NCI-H748 treated with DMSO at 0.1 percent for 48 hours (cell line): ENCODE measurements around the gene ZNF263.
"Not testable (repeated sequence)": the region's sequence is repeated elsewhere in the genome, so short reads cannot be mapped to it uniquely, and the experiment has no call there.

Experiments used
- DNase-seq: peaks from one replicate; lab custom pipeline; 2025; lab: John Stamatoyannopoulos, UW

ZNF263 gene

DNA sequence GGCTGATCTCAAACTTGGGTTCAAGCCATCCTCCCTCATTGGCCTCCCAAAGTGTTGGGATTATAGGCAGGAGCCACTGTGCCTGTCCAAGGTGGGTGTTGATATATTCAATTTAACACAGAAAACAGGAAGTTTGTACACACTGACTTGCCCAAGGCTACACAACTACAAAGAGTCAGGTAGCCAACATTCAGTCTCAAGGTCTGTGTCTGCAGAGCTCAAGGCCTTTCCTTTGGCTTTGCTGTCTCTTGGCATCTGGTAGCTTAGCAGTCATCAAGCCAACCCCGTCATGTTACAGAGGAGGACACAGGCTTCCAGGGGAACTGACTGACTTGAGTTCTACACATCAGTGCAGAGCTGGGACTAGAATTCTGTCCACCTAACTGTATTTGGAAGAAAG, 15.0 kb upstream of the ZNF263 start:
- no peak for DNase-seq

DNA sequence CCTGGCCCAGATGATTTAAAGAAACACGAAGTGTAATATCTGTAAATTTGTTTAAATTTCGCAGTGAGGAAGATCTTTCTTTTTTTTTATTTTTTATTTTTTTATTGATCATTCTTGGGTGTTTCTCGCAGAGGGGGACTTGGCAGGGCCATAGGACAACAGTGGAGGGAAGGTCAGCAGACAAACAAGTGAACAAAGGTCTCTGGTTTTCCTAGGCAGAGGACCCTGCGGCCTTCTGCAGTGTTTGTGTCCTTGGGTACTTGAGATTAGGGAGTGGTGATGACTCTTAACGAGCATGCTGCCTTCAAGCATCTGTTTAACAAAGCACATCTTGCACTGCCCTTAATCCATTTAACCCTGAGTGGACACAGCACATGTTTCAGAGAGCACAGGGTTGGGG, 12.6 kb upstream of the ZNF263 start:
- DNase-seq, result not testable (repeated sequence)

DNA sequence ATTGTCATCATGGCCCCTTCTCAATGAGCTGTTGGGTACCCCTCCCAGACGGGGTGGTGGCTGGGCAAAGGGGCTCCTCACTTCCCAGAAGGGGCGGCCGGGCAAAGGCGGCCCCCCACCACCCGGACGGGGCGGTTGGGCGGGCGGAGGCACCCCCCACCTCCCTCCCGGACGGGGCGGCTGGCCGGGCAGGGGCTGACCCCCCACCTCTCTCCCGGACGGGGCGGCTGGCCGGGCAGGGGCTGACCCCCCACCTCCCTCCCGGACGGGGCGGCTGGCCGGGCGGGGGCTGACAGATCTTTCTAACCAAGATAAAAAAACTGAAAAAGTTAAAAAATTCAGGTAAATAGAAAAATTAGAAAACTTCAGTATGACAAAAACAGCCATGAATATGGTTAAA, 12.0 kb upstream of the ZNF263 start:
- DNase-seq, result not testable (repeated sequence)

DNA sequence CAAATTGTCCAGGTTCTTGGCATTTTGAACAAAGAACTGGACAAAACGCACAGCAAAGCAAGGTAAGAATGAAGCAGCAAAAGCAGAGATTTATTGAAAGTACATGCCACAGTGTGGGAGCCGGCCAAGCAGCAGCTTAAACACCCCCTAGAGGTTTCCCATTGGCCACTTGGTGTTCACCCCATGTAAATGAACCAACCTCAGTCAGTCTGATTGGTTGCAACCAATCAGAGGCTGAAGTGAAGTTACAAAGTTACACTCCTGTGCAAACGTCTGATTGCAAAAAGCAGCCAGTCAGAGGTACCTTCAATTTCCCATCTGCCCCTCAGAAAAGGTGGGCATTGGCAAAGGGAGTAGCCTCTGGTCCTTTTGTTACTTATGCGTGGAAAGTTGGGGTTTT, 8.8 kb upstream of the ZNF263 start:
- DNase-seq, result no peak

DNA sequence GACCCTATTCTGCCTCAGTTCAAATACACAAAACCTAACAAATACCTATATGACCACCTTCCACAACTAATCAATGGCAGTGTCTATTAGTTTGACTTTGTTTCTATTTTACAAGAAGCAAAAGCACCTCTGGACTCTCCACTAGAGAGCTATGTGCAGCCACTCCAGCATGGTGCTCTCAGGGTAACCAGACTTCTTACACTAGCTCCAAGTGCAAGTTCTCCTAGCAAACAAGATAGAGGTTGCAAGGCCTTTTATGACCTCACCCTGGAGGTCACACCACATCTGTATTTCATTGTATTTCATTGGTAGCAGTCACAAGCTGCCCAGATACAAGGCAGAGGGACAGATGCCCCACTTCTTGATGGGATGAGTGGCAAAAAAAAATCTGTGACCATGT, 8.3 kb upstream of the ZNF263 start:
- DNase-seq, result no peak

DNA sequence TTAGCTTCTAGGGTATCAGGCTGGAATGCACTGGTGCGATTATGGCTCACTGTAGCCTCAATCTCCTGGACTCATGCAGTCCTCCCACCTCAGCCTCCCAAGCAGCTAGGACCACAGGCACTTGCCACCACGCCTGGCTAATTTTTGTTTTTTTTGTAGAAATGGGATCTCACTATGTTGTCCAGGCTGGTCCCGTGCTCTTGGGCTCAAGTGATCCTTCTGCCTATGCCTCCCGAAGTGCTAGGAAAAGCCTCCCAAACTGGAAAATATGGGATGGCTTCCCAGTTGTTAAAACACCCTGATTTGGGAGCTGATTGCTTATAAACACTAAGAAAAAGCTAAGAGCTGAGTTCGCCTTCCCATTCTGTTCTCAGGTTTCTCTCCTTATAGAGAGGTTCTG, 6.6 kb upstream of the ZNF263 start:
- no peak for DNase-seq

DNA sequence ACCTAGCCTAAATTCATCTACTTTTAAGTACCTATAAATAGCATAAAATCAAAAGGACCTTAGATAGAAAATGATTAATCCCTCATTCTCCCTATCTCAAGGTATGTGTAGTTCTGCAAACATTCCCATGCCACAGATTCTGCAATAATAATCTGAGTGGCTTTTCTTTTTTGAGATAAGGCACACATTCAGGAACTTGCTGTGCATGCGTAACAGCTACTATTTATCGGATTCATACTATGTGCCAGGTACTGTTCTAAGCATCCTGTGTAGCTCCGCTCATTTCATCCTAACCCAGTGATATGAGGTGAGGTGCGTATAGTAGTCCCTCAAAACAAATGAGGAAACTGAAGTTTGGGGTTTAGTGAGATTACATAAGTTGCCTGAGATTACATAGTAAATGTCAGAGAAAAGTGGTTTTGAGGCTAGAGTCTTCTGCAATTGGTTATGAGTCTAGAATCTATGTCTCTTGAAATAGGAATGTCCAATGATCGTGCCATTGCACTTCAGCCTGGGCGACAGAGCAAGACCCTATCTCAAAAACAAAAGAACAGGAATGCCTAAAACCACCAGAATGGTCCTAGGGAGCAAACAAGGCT, 2.0 kb upstream of the ZNF263 start:
- DNase-seq, result no peak

DNA sequence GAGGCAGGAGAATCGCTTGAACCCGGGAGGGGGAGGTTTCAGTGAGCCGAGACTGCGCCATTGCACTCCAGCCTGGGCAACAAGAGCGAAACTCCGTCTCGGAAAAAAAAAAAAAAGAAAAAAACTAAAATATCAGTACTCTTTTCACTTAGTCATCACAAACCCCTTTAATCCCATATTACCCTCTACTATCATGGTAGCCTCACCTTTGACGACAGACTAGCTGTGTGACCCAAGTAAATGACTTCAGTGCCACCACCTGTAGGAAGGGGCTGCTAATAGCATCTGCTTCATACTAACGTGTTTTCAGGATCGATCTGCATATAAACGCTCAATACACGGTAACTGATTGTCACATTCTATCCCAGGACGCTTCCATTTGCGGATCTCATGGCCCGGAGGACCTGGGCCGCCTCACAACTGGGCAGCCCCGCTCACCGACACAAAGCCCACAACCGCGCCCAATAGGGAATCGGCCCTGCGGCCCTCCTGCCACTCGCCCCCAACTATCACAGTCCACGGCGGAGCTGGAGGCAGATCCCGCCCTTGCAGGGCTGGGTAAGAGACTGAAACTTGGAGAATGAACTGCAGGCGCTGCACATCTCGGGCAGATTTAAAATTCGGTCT, 1.1 kb upstream of the ZNF263 start:
- DNase-seq, result peak; percentile 64

DNA sequence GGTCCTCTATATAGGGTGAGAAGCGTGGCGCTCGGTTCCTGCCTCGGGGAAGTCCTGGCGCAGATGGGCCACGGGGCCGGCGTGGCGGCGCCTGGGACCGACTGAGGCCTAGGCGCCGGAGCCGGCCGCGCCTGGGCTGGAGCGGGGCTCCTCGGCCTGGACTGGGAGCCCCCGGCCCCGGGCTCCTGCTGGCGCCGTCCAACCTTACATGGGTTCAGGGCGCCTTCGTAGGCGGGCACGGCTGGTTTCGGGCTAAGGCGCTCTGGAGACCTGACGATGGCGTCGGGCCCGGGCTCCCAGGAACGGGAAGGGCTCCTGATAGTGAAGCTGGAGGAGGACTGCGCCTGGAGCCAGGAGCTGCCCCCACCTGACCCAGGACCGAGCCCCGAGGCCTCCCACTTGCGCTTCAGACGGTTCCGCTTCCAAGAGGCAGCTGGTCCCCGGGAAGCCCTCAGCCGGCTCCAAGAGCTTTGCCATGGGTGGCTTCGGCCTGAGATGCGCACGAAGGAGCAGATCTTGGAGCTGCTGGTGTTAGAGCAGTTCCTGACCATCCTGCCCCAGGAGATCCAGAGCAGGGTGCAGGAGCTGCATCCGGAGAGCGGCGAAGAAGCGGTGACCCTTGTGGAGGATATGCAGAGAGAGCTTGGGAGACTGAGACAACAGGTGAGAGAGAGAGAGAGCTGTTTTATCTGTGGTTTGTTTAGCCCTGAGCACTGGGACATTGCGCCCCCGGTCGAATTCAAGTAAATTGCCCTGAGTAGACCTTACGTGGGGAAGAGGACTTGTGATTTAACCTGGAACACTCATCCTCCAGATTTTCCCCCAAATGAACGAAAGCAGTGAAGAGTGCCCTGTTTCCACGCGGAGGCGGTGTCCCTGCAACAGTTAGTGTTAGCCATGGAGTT, 504 bp downstream of the ZNF263 start:
- no peak for DNase-seq

DNA sequence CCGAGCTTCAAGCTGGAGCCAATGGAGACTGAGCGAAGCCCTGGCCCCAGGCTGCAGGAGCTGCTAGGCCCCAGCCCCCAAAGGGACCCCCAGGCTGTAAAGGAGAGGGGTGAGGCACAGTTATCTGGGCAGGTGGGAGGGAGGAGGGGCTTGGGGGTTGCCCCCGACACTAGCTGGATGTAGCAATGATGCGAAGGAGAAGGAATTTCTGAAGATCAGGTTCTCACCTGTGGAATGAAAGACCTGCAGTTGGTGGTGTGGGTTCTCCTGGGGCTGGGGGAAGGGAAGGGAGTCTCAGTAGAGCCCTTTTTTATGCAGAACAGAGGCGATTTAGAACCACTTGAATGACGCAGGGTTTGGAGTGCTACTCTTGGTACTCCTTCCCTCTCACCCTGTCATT, 1.8 kb downstream of the ZNF263 start:
- no peak for DNase-seq

DNA sequence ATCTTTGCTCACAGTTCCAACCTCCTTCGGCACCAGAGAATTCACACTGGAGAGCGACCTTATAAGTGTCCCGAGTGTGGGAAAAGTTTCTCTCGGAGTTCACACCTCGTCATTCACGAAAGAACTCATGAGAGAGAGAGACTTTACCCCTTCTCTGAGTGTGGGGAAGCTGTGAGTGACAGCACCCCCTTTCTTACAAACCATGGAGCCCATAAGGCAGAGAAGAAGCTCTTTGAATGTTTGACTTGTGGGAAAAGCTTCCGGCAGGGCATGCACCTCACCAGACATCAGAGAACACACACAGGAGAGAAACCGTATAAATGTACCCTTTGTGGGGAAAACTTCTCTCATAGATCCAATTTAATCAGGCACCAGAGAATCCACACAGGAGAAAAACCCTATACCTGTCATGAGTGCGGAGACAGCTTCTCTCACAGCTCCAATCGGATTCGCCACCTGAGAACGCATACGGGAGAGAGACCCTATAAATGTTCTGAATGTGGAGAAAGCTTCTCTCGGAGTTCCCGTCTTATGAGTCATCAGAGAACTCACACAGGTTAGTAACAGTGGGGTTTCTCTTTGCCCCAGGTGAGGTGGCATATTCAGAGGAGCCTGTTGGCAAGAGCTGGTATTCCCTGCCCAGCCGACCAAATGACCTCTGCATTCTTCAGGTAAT, 6.8 kb downstream of the ZNF263 start:
- DNase-seq, result no peak

DNA sequence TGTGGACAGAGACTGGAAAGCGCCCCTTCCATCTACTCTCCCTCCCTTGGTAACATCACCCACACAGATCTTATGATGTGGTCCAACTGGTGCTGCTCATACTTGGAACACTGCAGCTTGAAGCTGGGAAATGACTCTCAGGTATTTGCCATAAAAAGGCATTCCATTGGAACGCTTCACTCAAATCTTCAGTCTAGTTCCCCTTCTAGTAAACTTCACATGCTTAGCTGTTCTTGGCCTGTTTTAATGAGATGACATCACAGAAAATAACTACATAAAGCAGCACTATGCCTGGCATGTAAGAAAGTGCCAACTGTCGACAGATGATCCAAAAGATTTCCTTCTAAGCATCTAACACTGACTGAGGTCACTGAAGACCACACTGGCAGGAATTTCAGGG, 9.3 kb downstream of the ZNF263 start:
- no peak for DNase-seq

DNA sequence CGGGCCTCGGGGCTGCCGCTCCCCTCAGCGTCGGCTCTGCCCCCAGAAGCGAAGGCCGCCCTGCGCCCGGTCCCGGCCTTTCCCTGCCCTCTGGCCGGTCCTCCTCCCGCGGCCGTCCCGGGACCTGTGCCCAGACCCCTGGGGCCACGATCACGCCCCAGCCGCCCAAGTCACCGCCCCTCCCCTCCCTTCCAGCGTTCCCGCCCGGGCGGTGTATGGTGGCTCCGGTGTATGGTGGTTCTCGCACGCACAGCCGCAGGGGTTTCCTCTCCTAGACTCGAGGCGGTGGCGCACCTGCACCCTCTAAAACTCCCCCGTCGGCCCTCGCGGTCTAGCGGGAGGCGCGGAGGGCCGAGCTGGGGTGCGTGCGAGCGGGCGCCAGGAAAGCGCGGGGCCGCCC, 11.9 kb downstream of the ZNF263 start:
- no peak for DNase-seq

DNA sequence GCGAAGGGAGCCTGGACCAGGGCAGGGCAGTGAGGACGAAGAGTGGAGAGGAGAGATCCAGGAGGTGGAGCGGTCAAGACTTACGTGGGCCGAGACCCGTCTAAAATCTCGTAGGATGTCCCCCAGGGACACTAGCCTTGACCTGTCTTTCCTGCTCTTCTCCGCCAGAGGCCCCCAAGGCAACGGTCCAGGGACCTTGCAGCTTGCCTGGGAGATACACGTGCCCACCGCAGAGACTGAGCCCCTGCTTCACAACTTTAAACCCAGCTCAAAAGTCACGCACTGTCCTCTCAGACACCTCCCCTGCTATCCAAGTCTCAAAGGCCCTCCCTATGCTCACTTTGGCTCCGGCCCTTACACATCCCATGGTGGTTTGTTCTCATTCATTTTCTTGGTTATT, 12.5 kb downstream of the ZNF263 start:
- no peak for DNase-seq

DNA sequence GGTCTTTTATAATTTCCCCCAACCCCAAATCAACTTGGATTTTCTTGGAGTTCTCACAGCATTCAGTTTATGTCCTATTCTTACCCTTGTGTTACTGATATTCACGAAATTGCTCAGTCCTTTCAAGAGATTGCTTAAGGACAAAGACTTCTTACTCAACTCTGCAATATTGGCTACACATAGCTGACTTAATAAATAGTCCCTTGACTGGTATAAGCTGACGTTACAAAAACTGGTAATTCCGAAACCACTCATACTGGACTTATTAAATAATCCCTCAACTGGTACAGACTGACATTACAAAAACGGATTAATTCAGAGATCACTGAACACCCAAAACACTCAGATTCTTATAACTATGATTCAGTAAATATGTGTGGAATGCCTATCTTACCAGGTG, 21.1 kb downstream of the ZNF263 start:
- no peak for DNase-seq

DNA sequence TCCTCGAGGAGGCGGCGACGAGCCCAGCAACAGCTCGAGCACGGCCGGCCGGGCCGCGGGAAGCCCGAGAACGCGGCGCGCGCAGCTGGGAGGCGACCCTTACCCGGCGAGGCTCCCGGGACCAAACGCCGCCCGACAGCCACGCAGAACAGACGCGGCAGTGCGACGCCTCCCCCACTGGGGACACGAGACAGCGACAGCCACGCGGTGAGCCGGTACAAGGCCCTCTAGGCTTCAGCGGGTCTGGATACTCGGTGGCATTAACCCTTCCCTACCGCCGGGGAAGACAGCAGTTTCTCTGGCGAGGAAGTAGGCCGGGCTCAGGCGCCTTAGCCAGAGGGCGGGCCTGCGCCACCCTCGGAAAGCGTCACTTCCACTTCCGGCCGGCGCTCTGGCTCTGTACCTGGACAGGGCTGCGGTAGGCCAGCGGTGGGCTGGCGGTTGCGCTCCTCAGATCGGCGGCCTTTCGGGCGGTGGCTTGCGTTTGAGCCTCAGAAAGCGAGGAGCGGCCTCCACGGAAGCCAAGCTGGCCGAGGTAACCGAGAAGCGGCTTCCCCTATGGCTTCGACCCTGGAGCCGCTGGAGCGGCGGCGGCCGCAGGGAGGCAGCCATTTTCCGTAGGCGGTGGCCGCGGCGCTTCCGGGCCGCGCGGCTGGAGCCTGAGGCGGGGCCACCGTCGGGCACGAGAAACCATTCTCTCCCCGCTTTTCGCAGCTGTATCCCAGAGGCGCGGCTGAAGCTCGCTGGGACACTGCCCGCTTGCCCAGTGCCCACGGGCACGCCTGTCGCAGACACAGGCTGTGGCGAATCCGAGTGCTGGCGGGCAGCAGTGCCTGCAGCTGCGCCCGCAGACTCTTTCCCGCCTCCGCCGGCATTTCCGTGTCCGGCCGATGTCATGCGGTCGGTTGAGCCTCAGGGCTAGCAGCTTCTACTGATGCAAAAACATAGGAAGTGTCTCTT, 22.1 kb downstream of the ZNF263 start, which contains the start of the genes TIGD7 and ZNF75A:
Gene TIGD7 (minus strand): TSS at position 322 of the 960 bp plus-strand sequence. CDS start 4,816 bp downstream, outside the sequence.
Gene ZNF75A (plus strand): TSS at position 389 of the 960 bp plus-strand sequence. CDS start 2,932 bp downstream, outside the sequence.
- DNase-seq, result peak; percentile 71

DNA sequence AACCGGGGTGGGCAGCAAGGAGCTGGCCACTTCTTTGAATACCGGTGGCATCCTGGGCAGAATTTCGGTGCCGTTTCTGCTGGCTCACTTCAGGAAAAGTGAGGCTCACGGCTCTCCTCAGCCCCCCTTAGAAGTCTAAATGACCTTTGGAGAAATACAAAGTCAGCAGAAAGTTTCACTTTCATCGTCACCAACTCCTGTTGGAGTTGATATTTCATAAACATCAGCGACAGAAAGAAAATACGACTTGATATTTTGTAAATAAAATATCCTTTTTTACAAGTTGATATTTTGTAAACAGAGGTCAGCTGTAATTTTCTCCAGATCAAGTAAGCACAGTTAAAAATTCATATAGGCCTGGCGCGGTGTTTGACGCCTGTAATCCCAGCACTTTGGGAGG, 22.8 kb downstream of the ZNF263 start:
- DNase-seq, result no peak

DNA sequence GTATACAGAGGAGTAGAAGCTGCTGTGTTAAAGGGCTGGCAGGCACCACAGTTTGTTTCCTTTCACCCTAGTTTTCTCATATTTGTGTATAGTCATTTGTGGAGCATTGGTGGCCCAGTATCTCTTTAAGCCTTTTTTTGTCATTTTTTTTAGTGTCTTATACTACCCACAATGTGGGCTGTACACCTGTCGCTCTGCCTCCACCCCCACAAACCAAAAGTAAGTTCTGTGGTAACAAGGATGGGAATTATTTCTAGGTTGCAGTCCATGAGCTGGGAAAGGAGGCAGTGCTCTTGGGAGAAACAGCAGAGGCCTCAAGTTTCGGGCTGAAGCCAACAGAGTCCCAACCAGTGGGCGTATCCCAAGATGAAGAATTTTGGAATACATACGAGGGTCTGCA, 28.2 kb downstream of the ZNF263 start:
- DNase-seq, result no peak

DNA sequence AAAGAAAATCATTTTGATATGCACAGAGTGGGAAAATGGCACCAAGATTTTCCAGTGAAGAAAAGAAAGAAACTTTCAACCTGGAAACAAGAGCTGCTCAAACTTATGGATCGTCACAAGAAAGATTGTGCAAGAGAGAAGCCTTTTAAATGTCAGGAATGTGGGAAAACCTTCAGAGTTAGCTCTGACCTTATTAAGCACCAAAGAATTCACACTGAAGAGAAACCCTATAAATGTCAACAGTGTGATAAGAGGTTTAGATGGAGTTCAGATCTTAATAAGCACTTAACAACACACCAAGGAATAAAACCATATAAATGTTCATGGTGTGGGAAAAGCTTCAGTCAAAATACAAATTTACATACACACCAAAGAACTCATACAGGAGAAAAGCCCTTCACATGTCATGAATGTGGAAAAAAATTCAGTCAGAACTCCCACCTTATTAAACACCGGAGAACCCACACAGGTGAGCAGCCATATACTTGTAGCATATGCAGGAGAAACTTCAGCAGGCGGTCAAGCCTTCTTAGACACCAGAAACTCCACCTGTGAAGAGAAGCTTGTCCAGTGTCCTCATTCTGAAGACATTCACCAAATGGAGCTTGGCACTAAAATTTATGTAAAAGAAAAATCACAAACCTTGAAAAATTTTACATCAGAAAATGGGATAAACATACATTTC, 34.2 kb downstream of the ZNF263 start:
- DNase-seq, result no peak

DNA sequence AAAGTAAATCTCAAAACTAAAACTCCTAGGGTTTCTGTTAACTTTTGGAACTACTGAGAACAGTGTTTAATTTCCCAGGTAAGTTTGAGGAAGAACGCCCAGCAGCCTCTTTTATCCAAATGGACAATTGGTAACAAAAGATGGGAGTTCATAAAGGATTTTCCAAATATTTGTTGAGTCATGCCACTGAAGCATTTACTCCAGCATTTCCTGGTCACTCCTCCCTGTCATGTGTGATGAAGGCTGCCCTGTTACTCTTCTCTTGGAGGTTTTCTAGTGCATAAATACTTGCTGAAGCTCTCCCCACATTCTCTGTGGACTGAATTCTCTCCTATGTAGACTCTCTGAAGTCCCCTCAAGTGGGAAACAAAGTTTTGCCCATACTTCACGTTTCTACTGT, 38.5 kb downstream of the ZNF263 start:
- no peak for DNase-seq

DNA sequence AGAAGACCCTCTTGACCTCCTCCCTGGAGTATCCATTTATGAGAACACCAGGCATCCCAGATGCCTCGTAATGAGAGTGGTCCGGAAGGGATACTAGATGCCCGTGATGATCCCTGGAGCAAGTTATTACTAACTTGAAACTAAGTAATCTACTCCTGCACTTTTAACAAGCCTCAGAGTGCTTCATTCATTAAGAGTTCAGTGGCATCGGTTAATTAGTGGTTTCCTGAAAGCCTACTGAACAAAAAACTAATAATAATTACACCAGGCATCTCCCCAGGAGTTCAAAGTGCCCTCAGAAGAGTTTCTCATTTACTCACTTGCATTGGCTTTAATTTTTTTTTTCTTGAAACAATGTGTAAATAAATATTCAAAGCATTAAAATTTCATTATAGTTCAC, 44.2 kb downstream of the ZNF263 start:
- no peak for DNase-seq
